Measurements from ENCODE around the gene GMDS. TPM values are rescaled to one million over a fixed set of nuclear protein-coding genes. Genes with fewer than 3 reads are reported as not detected.

GMDS gene
- polyA plus RNA-seq, 1 of the 3 experiments (the other 2 are of a cell fraction) = 12.3 TPM

DNA sequence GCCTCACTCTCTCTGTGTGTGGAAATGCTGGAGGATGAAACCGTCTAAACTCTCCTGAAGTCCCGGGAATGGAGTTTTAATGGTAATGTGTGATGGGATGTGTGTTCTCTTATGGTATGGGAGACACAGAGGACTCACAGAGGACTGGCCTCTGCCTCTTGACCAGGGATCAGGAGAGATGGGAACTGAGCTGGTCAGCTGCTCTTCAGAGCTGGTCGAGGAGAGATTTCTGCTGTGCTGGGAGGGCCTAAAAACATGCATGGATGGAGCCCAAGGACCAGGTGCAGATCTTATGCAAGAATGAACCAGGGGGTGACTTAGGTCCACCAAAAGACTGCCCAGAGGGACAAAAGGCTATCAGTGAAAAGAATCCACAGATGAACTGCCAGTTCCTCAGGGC, 27.3 kb upstream of the GMDS start:
- H3K4me2 ChIP-seq = no peak overlapping the region
- no peaks in the 10 kb centered on the region for H4K20me1 ChIP-seq (ENCODE audit: insufficient read depth)
- no peaks in the 10 kb centered on the region for H3K79me2 ChIP-seq (ENCODE audit: insufficient read depth)
- H3K27ac ChIP-seq (ENCODE audit: low read depth in 2 of 2, low read length in 1 of 2) = no peak overlapping the region
- no peak overlapping the region for H3K4me3 ChIP-seq (ENCODE audit: low read depth in 2 of 2, low read length in 1 of 2)
- no peaks in the 10 kb centered on the region for H3F3A ChIP-seq (replicated peaks; ENCODE audit: insufficient read depth)
- peaks cover 0 to 3% of the 10 kb centered on the region in 2 experiments for H3K36me3 ChIP-seq (replicated peaks in 1 of 2; ENCODE audit: control insufficient read depth in 1 of 2, insufficient read depth in 2 of 2, low read length in 1 of 2)
- no peaks in the 10 kb centered on the region for H3K9me2 ChIP-seq
- no peaks in the 10 kb centered on the region for H3K27me3 ChIP-seq (ENCODE audit: insufficient read depth)
- H2AFZ ChIP-seq (ENCODE audit: low read depth) = no peak overlapping the region
- 79% methylated on average over 3 of the region's 3 CpGs for WGBS (ENCODE audit: low lambda C conversion rate)
- no peak for TF ChIP-seq GABPA (IDR thresholded peaks at IDR 0.05; ENCODE audit: low read depth)
- TF ChIP-seq TAF1 (IDR thresholded peaks at IDR 0.05; ENCODE audit: borderline replicate concordance, low read depth, low read length) = no peak
- no peak for TF ChIP-seq TEAD4 (IDR thresholded peaks at IDR 0.05; ENCODE audit: borderline replicate concordance, insufficient read depth)
- no peak for TF ChIP-seq NRF1 (IDR thresholded peaks at IDR 0.05; ENCODE audit: low read depth, low read length)
- no peak for TF ChIP-seq MEF2A (IDR thresholded peaks at IDR 0.05; ENCODE audit: borderline replicate concordance, low read depth)
- TF ChIP-seq, protein P1, sequence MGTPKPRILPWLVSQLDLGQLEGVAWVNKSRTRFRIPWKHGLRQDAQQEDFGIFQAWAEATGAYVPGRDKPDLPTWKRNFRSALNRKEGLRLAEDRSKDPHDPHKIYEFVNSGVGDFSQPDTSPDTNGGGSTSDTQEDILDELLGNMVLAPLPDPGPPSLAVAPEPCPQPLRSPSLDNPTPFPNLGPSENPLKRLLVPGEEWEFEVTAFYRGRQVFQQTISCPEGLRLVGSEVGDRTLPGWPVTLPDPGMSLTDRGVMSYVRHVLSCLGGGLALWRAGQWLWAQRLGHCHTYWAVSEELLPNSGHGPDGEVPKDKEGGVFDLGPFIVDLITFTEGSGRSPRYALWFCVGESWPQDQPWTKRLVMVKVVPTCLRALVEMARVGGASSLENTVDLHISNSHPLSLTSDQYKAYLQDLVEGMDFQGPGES (IDR thresholded peaks at IDR 0.05; ENCODE audit: low read depth, low read length) = no peak
- no peak for TF ChIP-seq RCOR1 (IDR thresholded peaks at IDR 0.05; ENCODE audit: low read length)
- TF ChIP-seq RXRA (IDR thresholded peaks at IDR 0.05; ENCODE audit: borderline replicate concordance, low read depth) = no peak
- TF ChIP-seq, protein P2, sequence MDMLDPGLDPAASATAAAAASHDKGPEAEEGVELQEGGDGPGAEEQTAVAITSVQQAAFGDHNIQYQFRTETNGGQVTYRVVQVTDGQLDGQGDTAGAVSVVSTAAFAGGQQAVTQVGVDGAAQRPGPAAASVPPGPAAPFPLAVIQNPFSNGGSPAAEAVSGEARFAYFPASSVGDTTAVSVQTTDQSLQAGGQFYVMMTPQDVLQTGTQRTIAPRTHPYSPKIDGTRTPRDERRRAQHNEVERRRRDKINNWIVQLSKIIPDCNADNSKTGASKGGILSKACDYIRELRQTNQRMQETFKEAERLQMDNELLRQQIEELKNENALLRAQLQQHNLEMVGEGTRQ (IDR thresholded peaks at IDR 0.05; ENCODE audit: borderline replicate concordance, low read depth, low read length) = no peak
- TF ChIP-seq GATA2 (CRISPR knock-in tag; IDR thresholded peaks at IDR 0.05) = no peak
- no peak for TF ChIP-seq NFIC (IDR thresholded peaks at IDR 0.05; ENCODE audit: borderline replicate concordance)
- no peak for TF ChIP-seq JUND (IDR thresholded peaks at IDR 0.05)
- TF ChIP-seq, protein P3, sequence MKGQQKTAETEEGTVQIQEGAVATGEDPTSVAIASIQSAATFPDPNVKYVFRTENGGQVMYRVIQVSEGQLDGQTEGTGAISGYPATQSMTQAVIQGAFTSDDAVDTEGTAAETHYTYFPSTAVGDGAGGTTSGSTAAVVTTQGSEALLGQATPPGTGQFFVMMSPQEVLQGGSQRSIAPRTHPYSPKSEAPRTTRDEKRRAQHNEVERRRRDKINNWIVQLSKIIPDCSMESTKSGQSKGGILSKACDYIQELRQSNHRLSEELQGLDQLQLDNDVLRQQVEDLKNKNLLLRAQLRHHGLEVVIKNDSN (IDR thresholded peaks at IDR 0.05; ENCODE audit: borderline replicate concordance, low read depth) = no peak
- H3K9ac ChIP-seq = no peak overlapping the region
- POLR2A ChIA-PET = interaction anchor here (0.5 kb wide), 1 partner anchor 24 kb away, joined by 3 read pairs; no protein-coding TSS in a partner anchor
- H3K4me1 ChIP-seq (ENCODE audit: control insufficient read depth in 1 of 2, insufficient read depth in 2 of 2, low read depth in 1 of 2, low read length in 1 of 2) = peaks cover 0 to 5% of the 10 kb centered on the region in 2 experiments; a peak in 1 of 4 replicates
- DNase-seq = no peak
- CTCF ChIA-PET = interaction anchor here (1.2 kb wide), 1 partner anchor 362 kb away, joined by 3 read pairs; no protein-coding TSS in a partner anchor
- H3K9me3 ChIP-seq = no peaks in the 10 kb centered on the region

DNA sequence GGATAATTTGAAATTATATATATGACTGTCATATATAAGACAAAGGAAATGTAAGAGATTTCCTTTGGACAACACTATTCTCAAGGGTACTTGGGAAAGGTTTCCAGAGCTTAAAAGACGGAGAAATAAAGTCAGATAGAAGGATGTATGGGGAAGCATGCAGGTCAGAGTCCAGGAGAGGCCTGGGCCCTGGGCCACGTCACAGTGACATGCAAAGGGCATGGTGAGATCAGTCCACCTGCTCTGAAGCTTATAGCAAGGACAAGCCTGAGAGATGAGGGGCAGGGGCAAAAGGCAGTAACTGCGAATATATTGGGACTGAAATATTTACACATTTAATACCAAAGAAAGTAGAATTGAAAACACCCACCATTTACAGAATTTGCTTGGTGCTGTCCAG, 24.6 kb upstream of the GMDS start:
- WGBS (ENCODE audit: low lambda C conversion rate) = 91% methylated on average over 3 of the region's 3 CpGs
- Histone ChIP-seq H4K20me1 (ENCODE audit: insufficient read depth) (no peaks in the 10 kb centered on the region), H3K27ac (ENCODE audit: low read depth in 2 of 2, low read length in 1 of 2) (no peak overlapping the region), H3K4me1 (ENCODE audit: control insufficient read depth in 1 of 2, insufficient read depth in 2 of 2, low read depth in 1 of 2, low read length in 1 of 2) (peaks cover 0 to 19% of the 10 kb centered on the region in 2 experiments; a peak in 1 of 4 replicates), H3K79me2 (ENCODE audit: insufficient read depth) (no peaks in the 10 kb centered on the region), H3K9me3 (no peaks in the 10 kb centered on the region), H2AFZ (ENCODE audit: low read depth) (no peak overlapping the region), H3K4me2 (no peak overlapping the region), H3K9ac (no peak overlapping the region), H3K9me2 (no peaks in the 10 kb centered on the region), H3F3A (replicated peaks; ENCODE audit: insufficient read depth) (peaks cover 6% of the 10 kb centered on the region), H3K36me3 (replicated peaks in 1 of 2; ENCODE audit: control insufficient read depth in 1 of 2, insufficient read depth in 2 of 2, low read length in 1 of 2) (peaks cover 0 to 3% of the 10 kb centered on the region in 2 experiments), H3K4me3 (ENCODE audit: low read depth in 2 of 2, low read length in 1 of 2) (no peak overlapping the region), H3K27me3 (ENCODE audit: insufficient read depth) (no peaks in the 10 kb centered on the region)
- ChIA-PET POLR2A (no interaction called here), CTCF (no interaction called here)
- no peak for DNase-seq
- TF ChIP-seq ELF1 (IDR thresholded peaks at IDR 0.05) = no peak
- no peak for TF ChIP-seq POLR2AphosphoS5 (IDR thresholded peaks at IDR 0.05; ENCODE audit: low read depth, low read length)
- TF ChIP-seq, protein P3 (IDR thresholded peaks at IDR 0.05; ENCODE audit: borderline replicate concordance, low read depth) = no peak
- no peak for TF ChIP-seq TEAD4 (IDR thresholded peaks at IDR 0.05; ENCODE audit: borderline replicate concordance, insufficient read depth)
- no peak for TF ChIP-seq CHD2 (IDR thresholded peaks at IDR 0.05; ENCODE audit: low read length, partially characterized antibody)
- TF ChIP-seq RXRA (IDR thresholded peaks at IDR 0.05; ENCODE audit: borderline replicate concordance, low read depth) = no peak
- no peak for TF ChIP-seq GATA2 (CRISPR knock-in tag; IDR thresholded peaks at IDR 0.05)
- TF ChIP-seq TCF12 (IDR thresholded peaks at IDR 0.05) = no peak
- TF ChIP-seq, protein P4, sequence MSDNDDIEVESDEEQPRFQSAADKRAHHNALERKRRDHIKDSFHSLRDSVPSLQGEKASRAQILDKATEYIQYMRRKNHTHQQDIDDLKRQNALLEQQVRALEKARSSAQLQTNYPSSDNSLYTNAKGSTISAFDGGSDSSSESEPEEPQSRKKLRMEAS (IDR thresholded peaks at IDR 0.05; ENCODE audit: low read depth) = no peak
- no peak for TF ChIP-seq NRF1 (IDR thresholded peaks at IDR 0.05; ENCODE audit: low read depth, low read length)
- TF ChIP-seq, protein P5, sequence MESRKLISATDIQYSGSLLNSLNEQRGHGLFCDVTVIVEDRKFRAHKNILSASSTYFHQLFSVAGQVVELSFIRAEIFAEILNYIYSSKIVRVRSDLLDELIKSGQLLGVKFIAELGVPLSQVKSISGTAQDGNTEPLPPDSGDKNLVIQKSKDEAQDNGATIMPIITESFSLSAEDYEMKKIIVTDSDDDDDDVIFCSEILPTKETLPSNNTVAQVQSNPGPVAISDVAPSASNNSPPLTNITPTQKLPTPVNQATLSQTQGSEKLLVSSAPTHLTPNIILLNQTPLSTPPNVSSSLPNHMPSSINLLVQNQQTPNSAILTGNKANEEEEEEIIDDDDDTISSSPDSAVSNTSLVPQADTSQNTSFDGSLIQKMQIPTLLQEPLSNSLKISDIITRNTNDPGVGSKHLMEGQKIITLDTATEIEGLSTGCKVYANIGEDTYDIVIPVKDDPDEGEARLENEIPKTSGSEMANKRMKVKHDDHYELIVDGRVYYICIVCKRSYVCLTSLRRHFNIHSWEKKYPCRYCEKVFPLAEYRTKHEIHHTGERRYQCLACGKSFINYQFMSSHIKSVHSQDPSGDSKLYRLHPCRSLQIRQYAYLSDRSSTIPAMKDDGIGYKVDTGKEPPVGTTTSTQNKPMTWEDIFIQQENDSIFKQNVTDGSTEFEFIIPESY (IDR thresholded peaks at IDR 0.05; ENCODE audit: borderline replicate concordance, low read depth) = no peak
- TF ChIP-seq, protein P6, sequence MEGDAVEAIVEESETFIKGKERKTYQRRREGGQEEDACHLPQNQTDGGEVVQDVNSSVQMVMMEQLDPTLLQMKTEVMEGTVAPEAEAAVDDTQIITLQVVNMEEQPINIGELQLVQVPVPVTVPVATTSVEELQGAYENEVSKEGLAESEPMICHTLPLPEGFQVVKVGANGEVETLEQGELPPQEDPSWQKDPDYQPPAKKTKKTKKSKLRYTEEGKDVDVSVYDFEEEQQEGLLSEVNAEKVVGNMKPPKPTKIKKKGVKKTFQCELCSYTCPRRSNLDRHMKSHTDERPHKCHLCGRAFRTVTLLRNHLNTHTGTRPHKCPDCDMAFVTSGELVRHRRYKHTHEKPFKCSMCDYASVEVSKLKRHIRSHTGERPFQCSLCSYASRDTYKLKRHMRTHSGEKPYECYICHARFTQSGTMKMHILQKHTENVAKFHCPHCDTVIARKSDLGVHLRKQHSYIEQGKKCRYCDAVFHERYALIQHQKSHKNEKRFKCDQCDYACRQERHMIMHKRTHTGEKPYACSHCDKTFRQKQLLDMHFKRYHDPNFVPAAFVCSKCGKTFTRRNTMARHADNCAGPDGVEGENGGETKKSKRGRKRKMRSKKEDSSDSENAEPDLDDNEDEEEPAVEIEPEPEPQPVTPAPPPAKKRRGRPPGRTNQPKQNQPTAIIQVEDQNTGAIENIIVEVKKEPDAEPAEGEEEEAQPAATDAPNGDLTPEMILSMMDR (IDR thresholded peaks at IDR 0.05) = no peak
- no peak for TF ChIP-seq RCOR1 (IDR thresholded peaks at IDR 0.05; ENCODE audit: low read length)

All from SK-N-SH (cell line).